ENCODE results near the gene EPGN.

DNA sequence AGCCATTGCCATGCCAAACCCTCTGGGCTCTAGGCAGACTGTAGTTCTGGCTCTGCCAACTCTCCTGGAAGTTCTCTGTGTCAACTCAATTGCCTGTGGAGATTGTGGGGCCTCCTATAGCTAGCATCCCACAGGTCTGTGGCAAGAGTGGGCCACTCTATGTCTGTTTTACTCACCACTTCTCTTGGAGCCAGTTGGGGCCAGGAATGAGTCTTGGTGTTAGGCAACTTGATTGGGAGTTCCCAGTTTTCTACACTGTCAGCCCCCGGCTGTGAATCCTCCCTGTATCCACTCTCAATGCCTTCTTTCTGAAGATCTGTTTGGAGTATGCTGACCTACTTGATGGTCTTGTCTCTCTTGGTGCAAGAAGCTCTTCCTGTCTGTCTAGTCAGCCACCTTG, 48.2 kb upstream of the EPGN start:
- no peak for TF ChIP-seq POLR2AphosphoS5 (IDR thresholded peaks at IDR 0.05)
- TF ChIP-seq, protein P1, sequence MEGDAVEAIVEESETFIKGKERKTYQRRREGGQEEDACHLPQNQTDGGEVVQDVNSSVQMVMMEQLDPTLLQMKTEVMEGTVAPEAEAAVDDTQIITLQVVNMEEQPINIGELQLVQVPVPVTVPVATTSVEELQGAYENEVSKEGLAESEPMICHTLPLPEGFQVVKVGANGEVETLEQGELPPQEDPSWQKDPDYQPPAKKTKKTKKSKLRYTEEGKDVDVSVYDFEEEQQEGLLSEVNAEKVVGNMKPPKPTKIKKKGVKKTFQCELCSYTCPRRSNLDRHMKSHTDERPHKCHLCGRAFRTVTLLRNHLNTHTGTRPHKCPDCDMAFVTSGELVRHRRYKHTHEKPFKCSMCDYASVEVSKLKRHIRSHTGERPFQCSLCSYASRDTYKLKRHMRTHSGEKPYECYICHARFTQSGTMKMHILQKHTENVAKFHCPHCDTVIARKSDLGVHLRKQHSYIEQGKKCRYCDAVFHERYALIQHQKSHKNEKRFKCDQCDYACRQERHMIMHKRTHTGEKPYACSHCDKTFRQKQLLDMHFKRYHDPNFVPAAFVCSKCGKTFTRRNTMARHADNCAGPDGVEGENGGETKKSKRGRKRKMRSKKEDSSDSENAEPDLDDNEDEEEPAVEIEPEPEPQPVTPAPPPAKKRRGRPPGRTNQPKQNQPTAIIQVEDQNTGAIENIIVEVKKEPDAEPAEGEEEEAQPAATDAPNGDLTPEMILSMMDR (IDR thresholded peaks at IDR 0.05 in 8 of 11, conservative IDR thresholded peaks at IDR 0.05 in 3 of 11), result no peak
